Measurements from ENCODE around the gene PRR19. TPM values are rescaled to one million over a fixed set of nuclear protein-coding genes. Genes with fewer than 3 reads are reported as not detected.
A peak's percentile ranks its signal among the peaks of the same experiment; 100 is the strongest.

PRR19 gene
- total RNA-seq, 1 donor from 2014 or later, result 1.3 TPM

DNA sequence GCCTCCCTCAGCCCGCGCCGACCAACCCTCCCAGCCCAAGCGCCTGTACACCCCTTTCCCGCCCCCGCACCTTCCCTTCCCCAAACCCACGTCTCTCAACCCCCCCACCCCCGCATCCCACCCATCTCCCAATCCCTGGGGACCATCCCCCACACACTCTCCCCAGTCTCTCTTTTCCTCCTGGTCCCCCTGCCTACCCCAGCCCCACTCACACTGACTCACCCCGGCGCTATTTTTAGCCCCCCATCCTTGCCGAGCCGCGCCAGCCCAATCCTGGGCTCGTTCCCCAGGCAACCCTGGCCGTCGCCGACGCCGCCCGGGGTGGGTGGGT is 21.2 kb upstream of the PRR19 start:
- H3K4me1 ChIP-seq (ENCODE audit: insufficient read depth, low read length), result peaks cover 70% of the 10 kb centered on the region
- Mint-ChIP-seq H3K36me3 (ENCODE audit: low read depth, unreplicated experiment) (peaks cover 7% of the 10 kb centered on the region), H3K27ac (ENCODE audit: unreplicated experiment) (no peak overlapping the region), H3K4me1 (ENCODE audit: low read depth, unreplicated experiment) (peaks cover 43% of the 10 kb centered on the region), H3K9me3 (ENCODE audit: unreplicated experiment) (no peaks in the 10 kb centered on the region), H3K27me3 (ENCODE audit: low read depth, unreplicated experiment) (no peaks in the 10 kb centered on the region), H3K4me3 (ENCODE audit: unreplicated experiment) (no peak overlapping the region)
- no peak for TF ChIP-seq CTCF (IDR thresholded peaks at IDR 0.05; ENCODE audit: insufficient read depth, low read depth, low read length)
- no peak for TF ChIP-seq EZH2 (IDR thresholded peaks at IDR 0.05; ENCODE audit: insufficient read depth, low read length)
- DNase-seq (ENCODE audit: low read depth) (peak; percentile 64), FAIRE-seq (no peak)
- peaks cover 68% of the 10 kb centered on the region for H3K79me2 ChIP-seq (ENCODE audit: insufficient read depth, low read length)
- H3K9ac ChIP-seq (ENCODE audit: low read length), result peak overlapping the region; percentile 82
- peak overlapping the region; percentile 94 for H3K4me2 ChIP-seq (ENCODE audit: low read length)
- peak overlapping the region; percentile 76 for H3K4me3 ChIP-seq (ENCODE audit: insufficient read depth, low read depth, low read length)
- no peaks in the 10 kb centered on the region for H3K36me3 ChIP-seq (ENCODE audit: insufficient read depth, low read length)
- no peaks in the 10 kb centered on the region for H3K27me3 ChIP-seq (ENCODE audit: insufficient read depth, low read length)
- peaks cover 59% of the 10 kb centered on the region for H4K20me1 ChIP-seq (ENCODE audit: insufficient read depth, low read length)
- H3K27ac ChIP-seq (ENCODE audit: low read depth, low read length), result peak overlapping the region; percentile 84
- H3K9me3 ChIP-seq (ENCODE audit: insufficient read depth, low read depth, low read length), result no peaks in the 10 kb centered on the region
- H2AFZ ChIP-seq (ENCODE audit: low read depth, low read length), result no peak overlapping the region

DNA sequence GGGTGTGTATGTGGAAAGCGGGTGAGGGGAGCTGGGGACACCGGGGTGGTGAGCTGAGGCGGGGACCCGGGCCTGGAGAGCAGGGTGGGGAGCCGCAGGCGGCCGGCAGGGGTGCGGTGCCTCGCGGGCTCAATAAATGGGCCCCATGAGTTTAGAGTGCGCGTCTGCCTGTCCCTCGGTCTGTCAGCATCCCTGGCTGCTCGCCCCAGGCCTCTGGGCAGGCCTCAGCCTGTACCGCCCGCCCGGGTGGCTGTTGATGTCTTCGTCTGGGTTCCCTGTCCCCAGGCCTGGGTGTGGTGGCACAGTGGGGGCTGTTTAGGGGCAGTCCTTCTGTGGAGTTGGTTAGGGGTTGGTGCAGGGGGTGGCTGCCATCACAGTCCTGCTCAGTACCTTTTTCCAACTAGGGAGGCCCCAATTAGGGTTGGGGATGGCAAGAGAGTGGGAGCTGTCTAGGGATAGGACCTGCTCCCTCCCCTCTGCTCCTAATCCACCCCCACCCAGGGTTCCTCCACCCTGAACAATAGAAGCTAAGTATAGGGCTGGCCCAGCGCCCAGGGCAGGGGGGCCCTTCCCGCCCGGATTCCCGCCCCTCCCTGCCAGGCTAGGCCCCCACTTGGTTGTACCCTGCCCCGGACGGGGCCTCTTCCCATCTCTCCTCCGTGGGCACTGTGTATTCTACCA is 20.6 kb upstream of the PRR19 start:
- H3K4me1 ChIP-seq (ENCODE audit: insufficient read depth, low read length), result peaks cover 75% of the 10 kb centered on the region
- peaks cover 68% of the 10 kb centered on the region for H3K79me2 ChIP-seq (ENCODE audit: insufficient read depth, low read length)
- H3K4me3 ChIP-seq (ENCODE audit: insufficient read depth, low read depth, low read length), result peak overlapping the region; percentile 37
- Mint-ChIP-seq H3K27me3 (ENCODE audit: low read depth, unreplicated experiment) (no peaks in the 10 kb centered on the region), H3K4me3 (ENCODE audit: unreplicated experiment) (peak overlapping the region; percentile 86), H3K9me3 (ENCODE audit: unreplicated experiment) (peaks cover 2% of the 10 kb centered on the region), H3K4me1 (ENCODE audit: low read depth, unreplicated experiment) (peaks cover 43% of the 10 kb centered on the region), H3K27ac (ENCODE audit: unreplicated experiment) (peak overlapping the region; percentile 97), H3K36me3 (ENCODE audit: low read depth, unreplicated experiment) (peaks cover 5% of the 10 kb centered on the region)
- no peaks in the 10 kb centered on the region for H3K9me3 ChIP-seq (ENCODE audit: insufficient read depth, low read depth, low read length)
- H3K4me2 ChIP-seq (ENCODE audit: low read length), result peak overlapping the region; percentile 94
- FAIRE-seq (no peak), DNase-seq (ENCODE audit: low read depth) (no peak)
- H2AFZ ChIP-seq (ENCODE audit: low read depth, low read length), result no peak overlapping the region
- H3K36me3 ChIP-seq (ENCODE audit: insufficient read depth, low read length), result no peaks in the 10 kb centered on the region
- H3K9ac ChIP-seq (ENCODE audit: low read length), result peak overlapping the region; percentile 82
- no peaks in the 10 kb centered on the region for H3K27me3 ChIP-seq (ENCODE audit: insufficient read depth, low read length)
- TF ChIP-seq EZH2 (IDR thresholded peaks at IDR 0.05; ENCODE audit: insufficient read depth, low read length) (no peak), CTCF (IDR thresholded peaks at IDR 0.05; ENCODE audit: insufficient read depth, low read depth, low read length) (no peak)
- peak overlapping the region; percentile 92 for H3K27ac ChIP-seq (ENCODE audit: low read depth, low read length)
- peaks cover 59% of the 10 kb centered on the region for H4K20me1 ChIP-seq (ENCODE audit: insufficient read depth, low read length)
